Measurements from ENCODE around the gene PTPN5. TPM values are rescaled to one million over a fixed set of nuclear protein-coding genes. Genes with fewer than 3 reads are reported as not detected.

Gene PTPN5
- total RNA-seq, 1 experiment from 2014 or later: not detected

DNA sequence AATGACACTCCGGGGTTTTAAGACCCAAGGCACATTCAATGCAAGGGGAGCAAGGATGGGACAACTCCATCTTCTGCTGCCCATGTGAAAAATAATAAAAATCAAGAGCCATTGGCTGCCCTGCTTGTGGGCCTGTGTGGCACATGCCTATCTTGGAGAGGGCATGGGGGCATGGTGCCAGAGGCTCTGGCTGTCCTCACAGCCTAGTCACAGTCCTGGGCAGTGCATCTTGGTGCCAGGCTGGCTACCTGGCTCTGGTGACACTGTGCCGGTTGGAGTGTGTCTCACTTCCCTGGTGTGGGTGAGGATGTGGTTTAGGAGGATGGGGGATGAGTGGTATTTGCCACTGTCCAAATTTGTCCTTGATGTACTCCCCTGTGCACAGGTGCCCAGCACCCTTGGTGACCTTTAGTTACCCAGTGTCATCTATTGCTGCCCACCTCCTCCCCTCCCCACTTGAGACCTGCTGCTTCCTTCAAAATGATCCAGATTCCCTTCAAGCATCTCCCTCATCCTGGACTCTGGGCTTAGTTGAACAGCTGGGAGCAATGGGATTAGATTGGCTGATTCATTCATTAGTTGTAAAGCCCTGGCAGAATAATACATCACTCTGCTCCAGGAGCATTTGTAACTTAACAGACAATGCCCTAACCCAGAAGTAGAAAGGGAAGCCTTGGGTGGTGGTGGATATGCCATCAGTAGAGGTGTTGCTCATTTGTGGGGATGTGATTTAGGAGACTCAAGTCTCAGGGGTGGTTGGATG, 88.4 kb downstream of the PTPN5 start:
- H3K79me2 ChIP-seq (ENCODE audit: insufficient read depth, low read length): no peaks in the 10 kb centered on the region
- peaks cover 19 to 22% of the 10 kb centered on the region in 2 experiments for H3K4me1 ChIP-seq (ENCODE audit: control insufficient read depth in 1 of 2, insufficient read depth in 2 of 2, low read length in 2 of 2)
- BruUV-seq (replicated peaks): no TSS peak
- POLR2A ChIA-PET: no interaction called here
- no peaks in the 10 kb centered on the region for H4K20me1 ChIP-seq (ENCODE audit: insufficient read depth)
- CTCF ChIA-PET: interaction anchor here (1.2 kb wide), 1 partner anchor 21 kb away, joined by 3 read pairs; no protein-coding TSS in a partner anchor
- RAD21 ChIA-PET (ENCODE audit: low non-redundant PET in 1 of 2, low total read pairs in 2 of 2, uncharacterized antibody in 2 of 2, unreplicated experiment in 2 of 2): no interaction called here
- no peaks in the 10 kb centered on the region for H3K9me2 ChIP-seq (ENCODE audit: insufficient read depth)
- H3K4me3 ChIP-seq (replicated peaks in 1 of 2; ENCODE audit: low read depth in 1 of 2, low read length in 2 of 2): no peak overlapping the region
- no peaks in the 10 kb centered on the region for H3K27me3 ChIP-seq (ENCODE audit: insufficient read depth, low read length)
- no peak overlapping the region for H3K27ac ChIP-seq (ENCODE audit: low read depth, low read length)
- intact Hi-C loops (cut with micrococcal nuclease): no loop called here
- H3K9me3 ChIP-seq (ENCODE audit: control insufficient read depth in 1 of 2, insufficient read depth in 1 of 2, low read depth in 1 of 2, low read length in 2 of 2): no peaks in the 10 kb centered on the region
- TF ChIP-seq EZH2 (IDR thresholded peaks at IDR 0.05): no peak
- no peak overlapping the region for H3K4me2 ChIP-seq (ENCODE audit: low read length)
- no peaks in the 10 kb centered on the region for H3K36me3 ChIP-seq (ENCODE audit: control insufficient read depth in 1 of 2, insufficient read depth in 2 of 2, low read length in 2 of 2)
- no peak for ATAC-seq
- no peak overlapping the region for H2AFZ ChIP-seq (ENCODE audit: low read depth, low read length, poor library complexity, severe bottlenecking)
- no peak overlapping the region for H3K9ac ChIP-seq (ENCODE audit: low read length)
- no peak for DNase-seq (ENCODE audit: low read depth, low spot score)

GRCh38 chr11:18701614-18702216, 89.9 kb downstream of the PTPN5 start:
- no peak for DNase-seq (ENCODE audit: low read depth, low spot score)
- no peak overlapping the region for H3K4me2 ChIP-seq (ENCODE audit: low read length)
- H3K27ac ChIP-seq (ENCODE audit: low read depth, low read length): no peak overlapping the region
- ChIA-PET CTCF (no interaction called here), POLR2A (interaction anchor here (0.6 kb wide), 1 partner anchor 12 kb away, joined by 4 read pairs; no protein-coding TSS in a partner anchor), RAD21 (ENCODE audit: low non-redundant PET in 1 of 2, low total read pairs in 2 of 2, uncharacterized antibody in 2 of 2, unreplicated experiment in 2 of 2) (no interaction called here)
- H3K79me2 ChIP-seq (ENCODE audit: insufficient read depth, low read length): no peaks in the 10 kb centered on the region
- intact Hi-C loops (cut with micrococcal nuclease): no loop called here
- no peaks in the 10 kb centered on the region for H4K20me1 ChIP-seq (ENCODE audit: insufficient read depth)
- no peaks in the 10 kb centered on the region for H3K9me2 ChIP-seq (ENCODE audit: insufficient read depth)
- H3K27me3 ChIP-seq (ENCODE audit: insufficient read depth, low read length): no peaks in the 10 kb centered on the region
- no peak overlapping the region for H3K9ac ChIP-seq (ENCODE audit: low read length)
- no peak overlapping the region for H3K4me3 ChIP-seq (replicated peaks in 1 of 2; ENCODE audit: low read depth in 1 of 2, low read length in 2 of 2)
- H3K4me1 ChIP-seq (ENCODE audit: control insufficient read depth in 1 of 2, insufficient read depth in 2 of 2, low read length in 2 of 2): peaks cover 19 to 25% of the 10 kb centered on the region in 2 experiments
- TF ChIP-seq SIN3A (IDR thresholded peaks at IDR 0.05; ENCODE audit: low read depth): no peak
- TF ChIP-seq FOSL1 (IDR thresholded peaks at IDR 0.05; ENCODE audit: low read depth): no peak
- TF ChIP-seq YY1 (IDR thresholded peaks at IDR 0.05; ENCODE audit: extremely low read depth, insufficient replicate concordance, low read depth, low read length): no peak
- TF ChIP-seq CTCF (IDR thresholded peaks at IDR 0.05 in 2 of 3, conservative IDR thresholded peaks at IDR 0.05 in 1 of 3; ENCODE audit: borderline replicate concordance in 1 of 3, insufficient read depth in 1 of 3, low read depth in 2 of 3, low read length in 2 of 3): no peak
- TF ChIP-seq CBX3 (IDR thresholded peaks at IDR 0.05; ENCODE audit: low read depth): no peak
- TF ChIP-seq CEBPB (IDR thresholded peaks at IDR 0.05; ENCODE audit: low read depth): no peak
- no peak for TF ChIP-seq EZH2phosphoT487 (IDR thresholded peaks at IDR 0.05; ENCODE audit: borderline replicate concordance)
- no peak for TF ChIP-seq EGR1 (IDR thresholded peaks at IDR 0.05; ENCODE audit: low read depth)
- H2AFZ ChIP-seq (ENCODE audit: low read depth, low read length, poor library complexity, severe bottlenecking): no peak overlapping the region
- no peak for ATAC-seq
- no peaks in the 10 kb centered on the region for H3K9me3 ChIP-seq (ENCODE audit: control insufficient read depth in 1 of 2, insufficient read depth in 1 of 2, low read depth in 1 of 2, low read length in 2 of 2)
- H3K36me3 ChIP-seq (ENCODE audit: control insufficient read depth in 1 of 2, insufficient read depth in 2 of 2, low read length in 2 of 2): no peaks in the 10 kb centered on the region
- BruUV-seq (replicated peaks): no TSS peak
